Suprapubic skin (tissue), 3 donors: Measurements from ENCODE around the gene NME3.

ENCODE experiments used
- EP300 ChIP-seq: sonication (generic); formaldehyde crosslinking; IDR thresholded peaks from one replicate; pipeline ENCODE4 v1.6.1; 2017; ENCODE audit warnings: antibody characterized with exemption
- POLR2A ChIP-seq, 2 donors: fragments of 450-650 bp; IDR thresholded peaks; one replicate each; pipeline ENCODE4 v1.6.1; 2017; ENCODE audit warnings: antibody characterized with exemption in 2 of 2, mild to moderate bottlenecking in 2 of 2, moderate library complexity in 2 of 2
- TF ChIP-seq, protein P1 (sequence below), 2 donors: fragments of 200-600 bp in 1 of 2; fragments of 450-650 bp in 1 of 2; sonication (generic) in 1 of 2; IDR thresholded peaks; one replicate each; pipeline ENCODE4 v1.5.1; 2016 to 2019; ENCODE audit warnings: antibody characterized with exemption in 2 of 2, mild to moderate bottlenecking in 1 of 2, moderate library complexity in 1 of 2

DNA sequence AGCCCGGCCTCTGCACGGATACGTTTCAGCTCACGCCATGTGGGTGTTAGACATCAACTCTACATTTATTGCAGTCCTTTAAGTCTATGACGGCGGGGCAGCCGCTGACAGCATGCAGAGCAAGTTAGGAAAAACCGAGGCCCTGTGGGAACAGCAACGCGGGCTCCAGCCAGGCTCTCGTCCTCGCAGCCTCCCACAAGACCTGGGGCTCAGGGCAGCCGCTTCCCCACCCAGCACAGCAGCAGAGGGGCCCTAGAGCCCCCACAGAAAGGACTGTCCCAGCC lies 5.3 kb upstream of the NME3 start:
- TF ChIP-seq POLR2A (IDR thresholded peaks at IDR 0.05) (no peak), EP300 (no peak)
- TF ChIP-seq, protein P1, sequence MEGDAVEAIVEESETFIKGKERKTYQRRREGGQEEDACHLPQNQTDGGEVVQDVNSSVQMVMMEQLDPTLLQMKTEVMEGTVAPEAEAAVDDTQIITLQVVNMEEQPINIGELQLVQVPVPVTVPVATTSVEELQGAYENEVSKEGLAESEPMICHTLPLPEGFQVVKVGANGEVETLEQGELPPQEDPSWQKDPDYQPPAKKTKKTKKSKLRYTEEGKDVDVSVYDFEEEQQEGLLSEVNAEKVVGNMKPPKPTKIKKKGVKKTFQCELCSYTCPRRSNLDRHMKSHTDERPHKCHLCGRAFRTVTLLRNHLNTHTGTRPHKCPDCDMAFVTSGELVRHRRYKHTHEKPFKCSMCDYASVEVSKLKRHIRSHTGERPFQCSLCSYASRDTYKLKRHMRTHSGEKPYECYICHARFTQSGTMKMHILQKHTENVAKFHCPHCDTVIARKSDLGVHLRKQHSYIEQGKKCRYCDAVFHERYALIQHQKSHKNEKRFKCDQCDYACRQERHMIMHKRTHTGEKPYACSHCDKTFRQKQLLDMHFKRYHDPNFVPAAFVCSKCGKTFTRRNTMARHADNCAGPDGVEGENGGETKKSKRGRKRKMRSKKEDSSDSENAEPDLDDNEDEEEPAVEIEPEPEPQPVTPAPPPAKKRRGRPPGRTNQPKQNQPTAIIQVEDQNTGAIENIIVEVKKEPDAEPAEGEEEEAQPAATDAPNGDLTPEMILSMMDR (IDR thresholded peaks at IDR 0.05), result no peak
